Fibroblast of upper back skin (primary cell): Measurements from ENCODE around the gene SLC13A2.
A peak's percentile ranks its signal among the peaks of the same experiment; 100 is the strongest.

Source experiments
- DNase-seq: peaks from one replicate; pipeline ENCODE4 v3.0.0-alpha.2; 2013

SLC13A2 gene

GRCh38 chr17:28470914-28471366 lies 2.5 kb upstream of the SLC13A2 start:
- DNase-seq, result peak; percentile 2

DNA sequence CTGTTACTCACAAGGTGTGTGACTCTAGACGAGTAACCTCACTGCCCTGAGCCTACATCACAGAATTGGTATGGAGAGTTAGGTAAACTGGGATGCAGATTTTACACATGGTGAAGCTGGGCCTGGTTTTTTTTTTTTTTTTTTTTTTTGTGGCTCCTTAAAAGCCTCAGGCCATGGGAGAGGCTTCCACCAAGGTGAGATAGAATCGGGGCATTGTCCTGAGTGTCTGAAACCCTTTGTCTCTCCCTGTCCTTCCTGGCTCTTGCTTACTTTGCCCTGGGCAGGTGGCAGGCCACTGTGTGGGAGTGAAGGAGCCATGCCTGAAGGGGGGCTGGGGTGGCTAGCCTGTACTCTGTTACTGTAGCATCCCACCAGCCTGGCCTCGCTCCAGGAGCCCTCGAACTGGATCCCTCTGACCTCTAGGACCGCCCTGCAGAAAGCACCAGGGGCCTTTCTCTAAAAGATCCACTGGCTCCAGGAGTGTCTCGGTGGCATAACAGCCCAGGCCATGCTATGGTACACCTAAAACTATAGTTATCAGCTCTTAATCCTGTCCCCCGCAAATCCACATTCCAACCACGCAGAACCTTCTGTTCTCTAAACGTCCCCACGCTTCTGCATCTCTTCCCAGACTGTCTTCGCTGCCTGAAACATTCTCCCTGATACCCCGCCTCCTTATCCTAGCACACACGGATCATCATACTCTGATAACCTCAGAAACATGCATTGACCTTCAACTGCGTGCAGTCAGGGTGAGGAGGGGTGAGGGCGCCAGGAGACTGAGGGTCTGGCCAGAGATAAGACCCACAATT lies 1.7 kb upstream of the SLC13A2 start:
- DNase-seq, result no peak

GRCh38 chr17:28472871-28473497 lies 460 bp upstream of the SLC13A2 start:
- no peak for DNase-seq

DNA sequence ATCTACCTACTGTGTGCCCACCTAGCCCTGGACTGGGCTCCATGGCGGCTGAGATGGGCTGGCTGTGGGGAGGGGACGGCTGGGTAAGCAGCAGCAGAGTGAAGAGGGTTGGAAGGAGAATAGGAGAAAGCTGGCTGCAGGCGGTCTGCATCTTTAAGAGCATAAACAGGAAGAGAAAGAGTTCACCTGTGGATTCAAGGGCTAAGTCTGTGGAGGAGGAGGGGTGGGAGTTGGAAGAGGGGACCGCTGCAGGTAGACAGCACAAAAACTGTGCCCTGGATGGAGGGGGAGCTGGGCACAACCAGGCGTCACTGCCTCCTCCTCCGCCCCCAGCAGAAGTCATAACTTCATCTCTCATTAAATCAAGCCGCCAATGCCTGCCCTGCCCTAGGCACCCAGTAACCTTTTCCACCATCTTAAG lies 677 bp downstream of the SLC13A2 start:
- no peak for DNase-seq

DNA sequence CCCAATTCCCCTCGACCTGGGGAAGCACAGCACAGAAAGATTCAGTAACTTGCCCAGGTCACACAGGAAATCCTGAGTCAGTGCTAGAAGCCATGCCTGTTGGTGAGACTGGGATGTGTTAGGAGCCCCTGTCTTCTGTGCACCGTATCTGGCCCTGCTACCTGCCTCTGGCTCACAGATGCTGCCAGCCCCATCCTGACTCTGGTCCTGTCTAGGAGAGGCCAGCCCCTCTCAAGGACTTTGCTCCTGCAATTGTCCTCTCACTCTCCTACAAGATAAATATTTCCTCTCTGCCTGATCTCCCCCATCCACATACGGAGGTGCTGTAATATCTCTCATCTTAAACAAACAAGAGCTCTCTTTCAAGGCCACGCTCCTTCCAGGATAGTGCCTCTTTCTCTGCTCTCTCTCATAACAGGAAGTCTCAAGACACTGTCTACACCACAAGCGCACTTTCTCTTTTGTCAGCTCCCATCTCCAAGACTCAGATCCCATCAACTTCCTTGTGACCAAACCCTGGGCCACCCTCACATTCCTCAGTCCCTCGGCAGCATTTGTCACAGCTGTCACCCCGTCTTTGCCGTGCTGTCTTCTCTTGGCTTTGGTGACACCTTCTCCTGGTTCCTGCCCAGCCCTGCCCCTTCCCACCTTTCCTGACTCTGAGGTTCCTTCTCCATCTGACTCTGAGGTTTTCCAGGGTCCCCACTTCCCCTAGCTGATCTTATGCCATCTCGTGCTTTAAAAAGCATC lies 1.9 kb downstream of the SLC13A2 start:
- DNase-seq, result no peak

DNA sequence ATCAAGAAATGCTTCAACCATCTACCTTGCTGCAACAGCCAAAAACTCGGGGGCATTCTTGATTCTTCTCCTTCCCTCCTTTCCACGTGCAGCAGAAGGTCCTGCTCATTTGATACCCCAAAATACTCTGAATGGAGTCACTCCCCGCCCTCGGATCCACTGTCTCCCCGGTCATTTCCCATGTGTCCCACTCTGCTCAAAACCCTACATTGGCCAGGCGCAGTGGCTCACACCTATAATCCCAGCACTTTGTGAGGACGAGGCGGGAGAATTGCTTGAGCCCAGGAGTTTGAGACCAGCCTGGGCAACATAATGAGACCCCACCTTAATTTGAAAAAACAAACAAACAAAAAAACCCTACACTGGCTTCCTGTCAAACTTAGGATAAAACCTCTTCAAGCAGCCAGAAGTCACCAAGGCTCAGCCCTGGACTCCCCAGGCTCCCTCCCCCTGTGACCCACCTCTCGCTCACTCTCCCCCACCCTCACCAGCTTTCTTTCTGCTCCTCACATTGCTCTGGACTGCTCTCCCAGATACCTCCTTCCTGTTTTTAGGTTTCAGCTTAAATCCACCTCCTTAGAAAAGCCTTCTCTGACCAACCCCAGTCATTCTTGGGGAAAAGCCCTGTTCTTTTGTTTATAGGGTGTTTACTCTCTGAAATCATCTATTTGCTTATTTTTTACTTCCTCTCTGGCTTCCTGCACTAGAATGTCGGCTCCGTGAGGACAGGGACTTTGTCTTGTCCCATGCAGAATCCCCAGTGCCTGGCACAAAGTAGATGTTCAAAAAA lies 2.8 kb downstream of the SLC13A2 start:
- no peak for DNase-seq

GRCh38 chr17:28477928-28478327 lies 4.5 kb downstream of the SLC13A2 start:
- no peak for DNase-seq

DNA sequence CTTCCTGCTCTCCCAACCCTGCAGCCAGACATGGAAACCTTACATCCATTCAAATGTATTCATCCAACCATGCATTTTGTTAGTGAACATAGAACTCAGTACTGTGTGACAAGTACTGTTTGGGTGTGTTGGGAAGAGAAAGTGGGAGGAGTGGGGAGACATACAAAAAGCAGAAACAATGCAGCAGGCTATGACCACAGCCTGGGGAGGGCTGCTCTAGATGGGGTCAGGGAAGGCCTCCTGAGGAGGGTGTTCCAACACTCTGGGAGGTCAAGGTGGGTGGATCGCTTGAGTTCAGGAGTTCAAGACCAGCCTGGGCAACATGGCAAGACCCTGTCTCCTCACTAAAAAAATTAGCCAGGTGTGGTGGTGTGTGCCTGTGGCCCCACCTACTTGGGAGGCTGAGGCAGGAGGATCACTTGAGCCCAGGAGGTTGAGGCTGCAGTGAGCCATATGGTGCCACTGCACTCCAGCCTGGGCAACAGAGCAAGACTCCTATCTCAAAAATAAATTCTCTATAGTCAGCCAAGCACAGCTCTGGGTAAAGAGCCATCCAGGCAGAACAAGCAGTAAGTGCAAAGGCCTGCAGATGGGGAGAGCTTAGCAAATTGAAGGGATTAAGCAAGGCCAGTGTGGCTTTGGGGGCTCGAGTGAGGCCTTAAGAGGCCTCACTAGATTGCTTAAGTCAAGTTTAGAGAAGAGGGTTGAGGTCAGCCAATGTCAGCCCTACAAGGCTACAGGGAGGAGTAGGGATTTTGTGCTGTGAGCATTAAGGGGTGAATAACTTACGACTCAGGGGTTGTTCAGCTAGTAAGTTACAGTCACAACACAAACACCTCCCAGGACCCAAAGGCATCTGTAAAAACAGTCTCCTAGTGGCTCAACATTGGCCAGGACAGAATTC lies 5.5 kb downstream of the SLC13A2 start:
- DNase-seq, result no peak

DNA sequence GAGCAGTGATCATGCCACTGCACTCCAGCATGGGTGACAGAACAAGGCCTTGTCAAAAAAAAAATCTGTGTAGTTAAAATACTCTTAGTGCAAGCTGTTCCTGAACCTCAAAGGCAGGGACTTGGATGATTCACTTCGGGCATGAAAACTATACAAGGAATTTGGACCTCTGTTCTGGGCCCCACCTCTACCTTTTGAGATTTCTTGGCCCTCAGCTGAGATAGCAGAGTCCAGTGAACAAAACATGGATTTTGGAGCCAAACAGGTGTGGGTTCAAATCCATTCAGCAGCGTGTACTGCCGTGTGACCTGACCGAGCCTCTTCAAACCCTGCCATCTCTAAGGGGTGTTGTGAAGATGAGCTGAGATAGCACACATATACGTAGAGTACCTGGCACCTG lies 6.8 kb downstream of the SLC13A2 start:
- DNase-seq, result no peak

DNA sequence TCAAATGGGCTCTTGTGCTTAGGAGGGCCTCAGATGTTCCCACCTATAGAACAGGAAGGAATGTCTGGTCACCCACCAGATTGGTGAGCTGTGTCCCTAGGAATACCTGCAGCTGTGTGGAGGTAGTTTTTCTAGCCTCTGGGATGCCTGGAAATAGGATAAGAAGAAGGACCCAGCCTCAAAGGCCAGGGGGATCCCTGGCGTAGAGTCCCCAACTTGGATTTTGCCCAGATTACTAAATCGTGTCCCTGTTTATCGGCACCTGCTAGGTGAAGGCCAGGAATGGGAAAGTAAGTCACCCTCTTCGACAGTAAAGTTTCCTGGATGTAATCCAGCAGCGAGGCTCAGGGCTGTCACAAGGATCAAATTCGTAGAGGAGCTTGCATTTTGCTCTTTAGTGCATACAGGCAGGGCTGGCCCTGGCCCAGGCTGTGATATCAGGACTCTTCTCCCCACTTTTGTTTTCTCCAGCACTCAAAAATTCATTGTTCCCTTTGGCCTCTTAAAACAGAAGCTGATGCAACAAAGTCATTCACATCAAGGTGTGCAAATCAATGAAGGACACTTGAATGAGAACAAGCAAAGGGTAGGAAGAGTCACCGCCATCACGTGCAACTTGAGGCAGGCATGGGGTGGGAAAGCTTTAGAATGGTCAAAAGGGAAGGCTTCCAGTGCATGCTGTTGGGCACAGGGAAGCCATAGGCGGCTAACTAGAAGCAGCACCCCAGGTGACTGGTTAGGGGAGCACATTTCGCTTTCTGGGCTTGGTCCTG lies 7.5 kb downstream of the SLC13A2 start:
- no peak for DNase-seq

DNA sequence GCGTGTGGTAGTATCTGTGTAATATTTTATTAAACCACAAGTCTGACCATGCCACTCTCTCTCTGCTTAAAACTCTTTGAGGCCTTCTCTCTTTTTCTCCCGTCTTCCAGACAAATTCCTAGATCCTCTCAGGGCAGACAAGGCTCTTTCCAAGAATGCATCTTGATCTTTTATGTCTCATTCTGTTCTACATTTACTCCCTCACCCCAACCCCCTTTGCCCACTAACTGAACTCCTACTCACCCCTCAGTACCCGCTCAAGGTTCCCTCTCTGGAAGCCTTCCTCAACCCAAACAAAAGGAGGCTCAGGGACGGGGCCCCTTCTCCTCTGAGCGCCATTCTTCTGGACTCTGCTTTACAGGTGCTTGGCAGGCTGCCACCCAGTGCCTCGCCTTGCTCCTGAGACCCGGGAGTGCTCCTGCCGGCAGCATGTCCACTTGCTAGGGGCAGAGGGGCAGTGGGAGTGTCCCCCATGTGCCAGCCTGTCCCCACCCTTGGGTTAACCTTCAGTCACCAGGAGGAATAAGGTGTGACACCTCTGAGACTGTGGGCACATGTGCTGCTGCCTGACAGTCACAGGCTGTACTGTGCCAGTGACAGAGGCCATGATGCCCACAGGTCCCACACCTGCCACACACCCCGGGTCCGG lies 9.2 kb downstream of the SLC13A2 start:
- no peak for DNase-seq

DNA sequence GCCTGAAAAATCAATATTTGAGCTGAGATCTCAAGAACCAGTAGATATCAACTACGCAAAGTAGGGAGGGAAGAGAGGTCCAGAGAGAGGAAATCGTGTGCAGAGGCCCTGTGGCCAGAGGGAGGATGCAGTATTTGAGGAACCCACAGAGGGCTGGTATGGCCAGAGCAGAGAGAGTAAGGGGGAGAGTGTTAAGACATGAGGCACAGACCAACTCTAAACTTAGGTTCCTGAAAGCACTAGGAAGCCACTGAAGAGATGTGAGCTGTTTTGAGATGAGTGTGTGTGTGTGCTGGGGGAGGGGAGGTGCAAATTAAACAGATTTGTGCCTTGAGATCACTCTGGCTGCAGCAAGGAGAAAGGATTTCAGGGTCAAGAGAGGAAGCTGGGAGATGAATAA lies 10.9 kb downstream of the SLC13A2 start:
- DNase-seq, result no peak

DNA sequence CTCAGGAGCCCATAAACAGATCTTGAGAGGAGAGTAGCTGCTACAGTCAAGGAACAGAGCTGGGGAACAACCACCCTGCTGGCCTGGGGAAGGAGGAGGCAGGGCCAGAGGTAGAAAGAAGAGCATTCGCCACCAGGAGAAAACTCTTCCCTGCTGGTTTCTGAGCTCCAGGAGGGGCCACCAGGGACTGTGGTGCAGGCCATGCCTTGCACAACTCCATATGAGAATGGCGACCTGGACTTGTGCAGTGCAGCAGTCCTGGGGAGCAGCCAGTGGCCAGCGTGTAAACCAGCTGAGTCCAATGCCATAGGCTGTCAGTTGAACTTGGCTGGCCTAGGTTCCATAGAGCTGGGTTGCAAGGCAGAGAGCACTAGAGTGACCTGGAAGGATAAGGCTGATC lies 11.6 kb downstream of the SLC13A2 start:
- DNase-seq, result no peak

- DNase-seq, result no peak
Measured at GRCh38 chr17:28487881-28488532, 14.6 kb downstream of the SLC13A2 start.

GRCh38 chr17:28488533-28489276 lies 15.3 kb downstream of the SLC13A2 start:
- DNase-seq, result no peak

- no peak for DNase-seq
Measured at GRCh38 chr17:28491286-28491685, 17.8 kb downstream of the SLC13A2 start.

DNA sequence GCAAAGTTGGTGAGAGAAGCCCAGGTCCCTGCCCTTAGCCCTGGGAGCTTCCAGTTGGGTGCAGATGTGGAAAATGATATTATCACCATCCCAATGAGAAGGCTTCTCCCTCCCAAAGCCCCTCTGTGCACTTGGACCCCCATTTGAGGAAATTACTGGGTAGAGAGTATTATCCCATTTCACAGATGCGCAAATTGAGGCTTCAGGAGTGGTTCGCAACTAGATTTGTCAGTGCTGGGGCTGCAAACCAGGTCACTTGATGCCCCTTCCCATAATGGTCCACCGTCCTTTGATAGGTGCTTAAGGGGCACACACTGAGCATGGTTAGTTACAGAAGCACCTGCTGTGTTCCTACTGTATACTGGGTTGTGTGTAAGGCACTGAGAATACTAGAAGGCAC lies 18.4 kb downstream of the SLC13A2 start:
- no peak for DNase-seq

GRCh38 chr17:28492352-28493310 lies 19.2 kb downstream of the SLC13A2 start:
- DNase-seq, result no peak
